ENCODE measurements around the gene VWA5B2. TPM values are rescaled to one million over a fixed set of nuclear protein-coding genes. Genes with fewer than 3 reads are reported as not detected.

VWA5B2 gene
- total and polyA plus RNA-seq, 2 of the 13 experiments (the other 11 are each of a cell fraction or from before 2014, with no cell fraction given), result 0.03 to 0.04 TPM

GRCh38 chr3:184275381-184275701 is 46.0 kb downstream of the VWA5B2 start (continued):
- TF ChIP-seq PHF21A (CRISPR knock-in tag; IDR thresholded peaks at IDR 0.05) (no peak), TOPORS (CRISPR knock-in tag; IDR thresholded peaks at IDR 0.05) (no peak), ZBTB49 (CRISPR knock-in tag; IDR thresholded peaks at IDR 0.05; ENCODE audit: borderline replicate concordance) (no peak), TERF1 (CRISPR knock-in tag; IDR thresholded peaks at IDR 0.05) (no peak), PAX8 (CRISPR knock-in tag; IDR thresholded peaks at IDR 0.05; ENCODE audit: borderline replicate concordance) (no peak)

- DNase-seq (ENCODE audit: low spot score), result no peak
- H3K27me3 ChIP-seq (ENCODE audit: control insufficient read depth in 1 of 2, insufficient read depth in 2 of 2, low read length in 2 of 2), result peaks cover 9 to 50% of the 10 kb centered on the region in 2 experiments; a peak in 4 of 5 replicates
- no peak within 1 kb of the TSS for H2AFZ ChIP-seq (ENCODE audit: low read length)
- 31% methylated on average over 30 of the region's 65 CpGs for WGBS (ENCODE audit: low lambda C conversion rate)
- no TSS peak for BruUV-seq (replicated peaks)
- POLR2A ChIA-PET, result no interaction called here
- in situ Hi-C loops (cut with HindIII; ENCODE audit: extremely low pct_ligation_motif_present, low pct_unique_long_range_greater_than_20kb), result no loop called here
- H3K79me2 ChIP-seq (ENCODE audit: insufficient read depth, low read length), result no peaks in the 10 kb centered on the region
- H3K9me3 ChIP-seq (ENCODE audit: low read length), result no peaks in the 10 kb centered on the region
- H3K4me2 ChIP-seq (ENCODE audit: low read depth, low read length), result no peak within 1 kb of the TSS
- H3K27ac ChIP-seq (ENCODE audit: extremely low read length, insufficient read depth, low read length), result no peak within 1 kb of the TSS
- ATAC-seq, result peak; percentile 31; the same call in 2 of the 3 replicates
- no peaks in the 10 kb centered on the region for H4K20me1 ChIP-seq (ENCODE audit: insufficient read depth, low read length)
- no peak for FAIRE-seq
- no peak for TF ChIP-seq TOE1 (CRISPR knock-in tag; IDR thresholded peaks at IDR 0.05)
- intact Hi-C loops (cut with micrococcal nuclease; ENCODE audit: unreplicated experiment), result no loop called here
- no peaks in the 10 kb centered on the region for H3K36me3 ChIP-seq (replicated peaks in 1 of 2; ENCODE audit: control insufficient read depth in 1 of 2, insufficient read depth in 2 of 2, low read length in 2 of 2)
- no peak within 1 kb of the TSS for H3K9ac ChIP-seq (ENCODE audit: insufficient read depth, low read depth, low read length)
- no peak within 1 kb of the TSS for H3K4me3 ChIP-seq (replicated peaks in 1 of 3; ENCODE audit: insufficient read depth in 1 of 3, low read depth in 2 of 3, low read length in 3 of 3)
- CTCF ChIA-PET (ENCODE audit: low intra/inter-chr PET ratio, low total read pairs), result no interaction called here
- no peaks in the 10 kb centered on the region for H3K4me1 ChIP-seq (ENCODE audit: insufficient read depth, low read length)
Observed at GRCh38 chr3:184275961-184276910, 46.9 kb downstream of the VWA5B2 start, which contains the start of gene ECE2. ECE2 (plus strand) TSS chr3:184276022; CDS start chr3:184276154, 132 bp downstream.

Measured in HepG2 (cell line).